GM12878 (cell line): ENCODE data around the gene VTI1A. TPM values are rescaled to one million over a fixed set of nuclear protein-coding genes. Genes with fewer than 3 reads are reported as not detected.
A peak's percentile ranks its signal among the peaks of the same experiment; 100 is the strongest.

ENCODE experiments used
- ATAC-seq: fragments of 200-7000 bp; cut with Tn5 transposase; 3 replicates; pipeline ENCODE4 v1.9.1; 2020; ENCODE audit warnings: mild to moderate bottlenecking, moderate library complexity
- BruUV-seq: library from RNA; stranded (reverse); fragments of 400-500 nt; replicated peaks from 2 replicates; lab custom pipeline; 2021; lab: Mats Ljungman, UMichigan
- CTCF ChIA-PET: fragments of 300-600 bp; sonication (Branson Sonifier 250); formaldehyde crosslinking; extraction: SDS; loops from one replicate; lab custom pipeline; 2021; ENCODE audit warnings: inconsistent platforms; lab: Yijun Ruan, JAX
- POLR2A ChIA-PET: fragments of 350-600 bp; formaldehyde crosslinking; extraction: SDS; loops from one replicate; lab custom pipeline; 2021; ENCODE audit warnings: inconsistent platforms; lab: Charles Lee
- RAD21 ChIA-PET: fragments of 300-600 bp; sonication (Branson Sonifier 250); formaldehyde crosslinking; loops from one replicate; lab custom pipeline; 2023; ENCODE audit warnings: antibody characterized with exemption; ENCODE audit not compliant: unreplicated experiment; lab: Charles Lee
- SMC1A ChIA-PET: fragments of 300-600 bp; sonication (Branson Sonifier 250); formaldehyde crosslinking; loops from one replicate; lab custom pipeline; 2023; ENCODE audit not compliant: unreplicated experiment, uncharacterized antibody; lab: Charles Lee
- DNase-seq: peaks from one replicate; pipeline ENCODE4 v3.0.0-alpha.2; 2011; ENCODE audit warnings: low read depth, low spot score
- FAIRE-seq: peaks from 3 replicates; lab custom pipeline; 2011; peaks lifted over from hg19 to GRCh38; lab: Jason Lieb, UNC
- H2AFZ ChIP-seq: 2 replicates; pipeline ENCODE4 v1.6.0; 2011; ENCODE audit warnings: low read depth, low read length, control low read depth; ENCODE audit not compliant: control insufficient read depth
- H3K27ac ChIP-seq: 2 replicates; pipeline ENCODE4 v1.5.1; 2011; ENCODE audit warnings: control low read depth; ENCODE audit not compliant: control insufficient read depth, insufficient read depth
- H3K27me3 ChIP-seq, 2 experiments: replicated peaks in 1 of 2; 2 replicates each; pipeline versions ENCODE4 v1.6.0 to v1.6.1; 2011; ENCODE audit warnings: low read length in 1 of 2; ENCODE audit not compliant: control insufficient read depth in 2 of 2, insufficient read depth in 2 of 2
- H3K36me3 ChIP-seq, 2 experiments: 2 replicates each; pipeline ENCODE4 v1.5.1; 2011; ENCODE audit warnings: low read length in 1 of 2; ENCODE audit not compliant: control insufficient read depth in 2 of 2, insufficient read depth in 2 of 2
- H3K4me1 ChIP-seq: 2 replicates; pipeline ENCODE4 v1.6.1; 2011; ENCODE audit warnings: mild to moderate bottlenecking, low read length, moderate library complexity, mixed read lengths; ENCODE audit not compliant: control insufficient read depth, insufficient read depth
- H3K4me2 ChIP-seq: 2 replicates; pipeline ENCODE4 v1.6.0; 2011; ENCODE audit warnings: control low read depth; ENCODE audit not compliant: control insufficient read depth, insufficient read depth
- H3K4me3 ChIP-seq: fragments of 200-600 bp; sonication (generic); 2 replicates; pipeline ENCODE4 v1.5.1; 2016
- H3K79me2 ChIP-seq: 2 replicates; pipeline ENCODE4 v1.6.0; 2011; ENCODE audit warnings: low read length; ENCODE audit not compliant: control insufficient read depth, insufficient read depth
- H3K9ac ChIP-seq: 2 replicates; pipeline ENCODE4 v1.8.0; 2011; ENCODE audit warnings: low read length, control low read depth, mixed read lengths; ENCODE audit not compliant: control insufficient read depth, insufficient read depth
- H3K9me3 ChIP-seq: replicated peaks from 3 replicates; pipeline ENCODE4 v1.5.1; 2011; ENCODE audit warnings: mild to moderate bottlenecking, low read length; ENCODE audit not compliant: control insufficient read depth, insufficient read depth
- H4K20me1 ChIP-seq: 2 replicates; pipeline ENCODE4 v1.6.0; 2011; ENCODE audit not compliant: control insufficient read depth, insufficient read depth
- CHD1 ChIP-seq: IDR thresholded peaks from 2 replicates; pipeline ENCODE4 v1.6.1; 2012; ENCODE audit warnings: low read depth, low read length, improper control_type of control experiment
- EGR1 ChIP-seq, 2 experiments: IDR thresholded peaks; 1 replicate in 1 of 2; 2 replicates in 1 of 2; pipeline ENCODE4 v1.6.1; 2011 to 2012; ENCODE audit warnings: low read depth in 2 of 2, low read length in 2 of 2, borderline replicate concordance in 1 of 2, mild to moderate bottlenecking in 1 of 2, moderate library complexity in 1 of 2
- HDAC2 ChIP-seq: fragments of 200-600 bp; sonication (generic); IDR thresholded peaks from 2 replicates; pipeline ENCODE4 v1.6.1; 2017
- IRF5 ChIP-seq: fragments of 450-650 bp; IDR thresholded peaks from 2 replicates; pipeline ENCODE4 v1.6.1; 2017; ENCODE audit warnings: borderline replicate concordance
- MAX ChIP-seq: IDR thresholded peaks from 2 replicates; pipeline ENCODE4 v1.6.1; 2012; ENCODE audit warnings: low read depth, low read length, improper control_type of control experiment
- POLR2AphosphoS2 ChIP-seq: IDR thresholded peaks from 2 replicates; pipeline ENCODE4 v1.6.1; 2011; ENCODE audit warnings: low read depth, mild to moderate bottlenecking, low read length, improper control_type of control experiment, moderate library complexity
- RUNX3 ChIP-seq: IDR thresholded peaks from 2 replicates; pipeline ENCODE4 v1.6.1; 2012; ENCODE audit warnings: low read length, inconsistent platforms
- SP1 ChIP-seq: IDR thresholded peaks from one replicate; pipeline ENCODE4 v1.6.1; 2011; ENCODE audit warnings: low read depth, low read length
- SUZ12 ChIP-seq: fragments of 200-600 bp; sonication (generic); IDR thresholded peaks from one replicate; pipeline ENCODE4 v1.6.1; 2018; ENCODE audit warnings: antibody characterized with exemption, mild to moderate bottlenecking; ENCODE audit not compliant: unreplicated experiment
- YY1 ChIP-seq: IDR thresholded peaks from 2 replicates; pipeline ENCODE4 v1.6.1; 2011; ENCODE audit warnings: low read depth, mild to moderate bottlenecking, low read length
- WGBS: methylation state at CpG from one replicate; pipeline ENCODE4 v1.1.6; 2016; ENCODE audit warnings: low lambda C conversion rate; ENCODE audit not compliant: insufficient replicate concordance, insufficient coverage; ENCODE audit errors: missing lambda C conversion rate; 5-methylcytosine and 5-hydroxymethylcytosine counted together
- in situ Hi-C: fragments of 300-500 bp; cut with MboI; formaldehyde crosslinking; loops from 9 replicates; pipeline ENCODE4 v1.14.3; 2018; ENCODE audit warnings: mixed read lengths
- intact Hi-C: fragments of 100-400 bp; cut with micrococcal nuclease; formaldehyde crosslinking; loops from one replicate; pipeline ENCODE4 v1.14.2; 2022; ENCODE audit not compliant: unreplicated experiment
- polyA plus RNA-seq, 11 experiments: library from polyadenylated mRNA; depleted of rRNA in 4 of 11; unstranded in 6 of 11; stranded (reverse) in 5 of 11; fragments of >200 nt; fragmentation: Nextera tagmentation in 4 of 11; fragmentation: Illumina TruSeq in 1 of 11; extraction: Ambion mirVana in 4 of 11; extraction: Trizol in 1 of 11; gene quantifications; 1 replicate in 1 of 11; 2 replicates in 10 of 11; pipeline versions ENCODE4 v1.2.1 to v1.2.3, GENCODE V29; 2011 to 2016; ENCODE audit warnings: inconsistent platforms in 2 of 11, missing spikeins in 2 of 11, low read depth in 1 of 11
- total RNA-seq, 4 experiments: library from RNA; depleted of rRNA in 3 of 4; stranded (reverse); fragments of >200 nt in 3 of 4; fragmentation: Illumina TruSeq in 1 of 4; extraction: Trizol in 1 of 4; gene quantifications; 2 replicates each; pipeline versions ENCODE4 v1.2.1 to v1.2.3, GENCODE V29; 2013 to 2021

VTI1A gene
- total and polyA plus RNA-seq, 10 of the 15 experiments (the other 5 are each of a cell fraction or from before 2014, with no cell fraction given): 12.4 to 43.2 (median 27.5) TPM

GRCh38 chr10:112510384-112510783 is 63.4 kb downstream of the VTI1A start:
- TF ChIP-seq EGR1 (IDR thresholded peaks at IDR 0.05; ENCODE audit: borderline replicate concordance in 1 of 2, low read depth in 2 of 2, low read length in 2 of 2) (no peak), RUNX3 (peak; percentile 26; the same call in 1 of the 2 replicates), MAX (no peak), YY1 (no peak), IRF5 (no peak)
- TF ChIP-seq, all 136 proteins: peak for 1
- CTCF ChIA-PET: interaction anchor here (0.6 to 1.1 kb wide), 3 partner anchors 9 to 490 kb away, joined by 3 read pairs; no protein-coding TSS in a partner anchor
- H3K4me1 ChIP-seq: no peaks in the 10 kb centered on the region

GRCh38 chr10:112512294-112512693 is 65.3 kb downstream of the VTI1A start:
- no peaks in the 10 kb centered on the region for H3K4me1 ChIP-seq
- no peaks in the 10 kb centered on the region for H3K36me3 ChIP-seq
- in situ Hi-C loops: no loop called here
- H3K4me2 ChIP-seq: no peak overlapping the region
- H2AFZ ChIP-seq: no peak overlapping the region
- ChIA-PET SMC1A (no interaction called here), POLR2A (no interaction called here), CTCF (no interaction called here), RAD21 (no interaction called here)
- H3K79me2 ChIP-seq: no peaks in the 10 kb centered on the region
- no peak for ATAC-seq
- intact Hi-C loops: no loop called here
- H4K20me1 ChIP-seq: no peaks in the 10 kb centered on the region
- BruUV-seq: no TSS peak
- H3K4me3 ChIP-seq: no peak overlapping the region
- H3K27ac ChIP-seq: no peak overlapping the region
- no peak for FAIRE-seq
- no peaks in the 10 kb centered on the region for H3K27me3 ChIP-seq
- WGBS: 73% methylated on average over 2 of the region's 2 CpGs
- no peaks in the 10 kb centered on the region for H3K9me3 ChIP-seq
- TF ChIP-seq POLR2AphosphoS2 (no peak), SUZ12 (no peak), HDAC2 (no peak), CHD1 (no peak), SP1 (no peak)
- TF ChIP-seq, all 136 proteins: peak for 0
- H3K9ac ChIP-seq: no peak overlapping the region
- no peak for DNase-seq

More at GRCh38 chr10:112510384-112510783, 63.4 kb downstream of the VTI1A start:
- Histone ChIP-seq H3K4me2 (no peak overlapping the region), H2AFZ (no peak overlapping the region), H4K20me1 (no peaks in the 10 kb centered on the region), H3K27me3 (no peaks in the 10 kb centered on the region), H3K4me3 (no peak overlapping the region), H3K36me3 (no peaks in the 10 kb centered on the region), H3K9me3 (no peaks in the 10 kb centered on the region), H3K27ac (no peak overlapping the region), H3K9ac (no peak overlapping the region), H3K79me2 (no peaks in the 10 kb centered on the region)
- intact Hi-C loops: no loop called here
- ChIA-PET RAD21 (no interaction called here), SMC1A (no interaction called here), POLR2A (no interaction called here)
- 58% methylated on average over 4 of the region's 4 CpGs for WGBS
- FAIRE-seq (no peak), ATAC-seq (peak; percentile 42; the same call in 2 of the 3 replicates), DNase-seq (no peak)
- in situ Hi-C loops: no loop called here
- no TSS peak for BruUV-seq
